HEK293T (cell line): ENCODE data around the gene DNAJA4.

Source experiments
- BHLHE40 ChIP-seq: fragments of 450-650 bp; IDR thresholded peaks from 2 replicates; pipeline ENCODE4 v1.6.1; 2016; ENCODE audit warnings: mild to moderate bottlenecking, moderate library complexity, borderline replicate concordance
- FOXA1 ChIP-seq: fragments of 450-650 bp; IDR thresholded peaks from 2 replicates; pipeline ENCODE4 v1.6.1; 2016; ENCODE audit warnings: mild to moderate bottlenecking
- HDGF ChIP-seq: fragments of 450-650 bp; IDR thresholded peaks from 2 replicates; pipeline ENCODE4 v1.6.1; 2017; ENCODE audit warnings: antibody characterized with exemption, borderline replicate concordance
- SP1 ChIP-seq: fragments of 450-650 bp; IDR thresholded peaks from 2 replicates; pipeline ENCODE4 v1.6.1; 2017
- SUZ12 ChIP-seq: fragments of 450-650 bp; IDR thresholded peaks from 2 replicates; pipeline ENCODE4 v1.6.1; 2016; ENCODE audit warnings: mild to moderate bottlenecking
- TARDBP ChIP-seq: fragments of 450-650 bp; IDR thresholded peaks from 2 replicates; pipeline ENCODE4 v1.6.1; 2016

DNA sequence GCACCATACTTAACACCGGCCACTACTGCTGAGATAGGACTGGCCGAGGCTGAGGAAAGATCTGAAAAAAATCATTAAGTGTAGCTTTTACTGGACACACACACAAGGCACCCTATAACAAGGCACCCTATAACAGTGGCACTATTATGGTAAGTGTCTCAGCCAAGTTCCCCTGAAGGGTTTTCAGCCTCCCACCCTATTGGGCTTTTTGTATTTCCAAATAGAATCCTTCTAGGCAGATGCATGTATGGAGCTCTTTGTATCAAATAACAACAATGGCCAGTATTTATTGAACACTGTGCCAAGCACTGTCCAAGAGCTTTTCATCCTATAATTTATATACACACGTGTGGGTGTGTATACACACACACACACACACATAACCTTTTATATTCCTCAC is 6.7 kb upstream of the DNAJA4 start:
- no peak for TF ChIP-seq FOXA1
- TF ChIP-seq TARDBP: no peak
- TF ChIP-seq SUZ12: no peak
- no peak for TF ChIP-seq BHLHE40
- TF ChIP-seq HDGF: no peak
- no peak for TF ChIP-seq SP1
